HTR-8/SVneo (cell line): ENCODE data around the gene IFT52.

Source experiments
- DNase-seq: peaks from one replicate; pipeline ENCODE4 v3.0.0; 2011; ENCODE audit warnings: low spot score, mixed read lengths; ENCODE audit not compliant: insufficient read length
- FAIRE-seq: peaks from 2 replicates; lab custom pipeline; 2011; peaks lifted over from hg19 to GRCh38; lab: Jason Lieb, UNC

IFT52 gene

DNA sequence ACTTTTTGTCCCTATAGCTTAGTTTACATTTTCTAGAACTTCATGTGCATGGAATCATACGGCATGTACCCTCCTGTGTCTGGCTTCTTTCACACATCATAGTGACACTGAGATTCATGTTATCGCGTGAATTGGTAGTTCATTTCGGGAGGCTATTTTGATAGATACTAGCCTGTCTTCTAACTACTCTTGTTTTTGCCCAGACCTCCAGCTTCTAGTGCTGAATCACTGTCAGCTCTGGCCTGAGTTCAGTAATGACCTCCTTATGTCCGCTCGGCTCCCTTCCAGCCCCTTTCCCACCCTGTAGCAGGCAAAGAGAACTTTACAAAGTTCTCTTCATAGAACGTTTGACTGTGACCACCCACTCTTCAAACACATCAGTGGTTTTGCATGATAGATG lies 90.2 kb downstream of the IFT52 start:
- DNase-seq = no peak
- no peak for FAIRE-seq

DNA sequence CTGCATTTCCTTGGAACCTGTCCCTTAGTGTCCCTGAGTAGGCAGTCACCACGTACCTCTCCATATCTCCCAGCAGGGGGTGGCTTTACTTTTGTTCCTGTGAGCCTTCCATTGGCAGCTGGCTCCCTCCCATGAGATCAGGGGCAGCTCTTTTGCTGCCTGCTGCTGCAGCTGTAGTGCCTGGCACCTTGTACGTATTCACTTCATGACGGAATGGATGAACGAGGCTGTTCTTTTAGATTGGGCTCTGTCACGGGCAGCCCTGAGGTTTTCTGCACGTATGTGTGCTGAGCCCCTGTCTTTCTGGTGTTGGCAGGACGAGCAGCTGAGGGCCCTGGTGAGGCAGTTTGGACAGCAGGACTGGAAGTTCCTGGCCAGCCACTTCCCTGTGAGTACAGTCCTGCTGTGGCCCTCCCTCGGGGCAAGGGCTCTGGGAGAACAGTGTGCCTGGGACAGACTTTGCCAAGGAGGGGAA lies 90.8 kb downstream of the IFT52 start:
- FAIRE-seq = peak; percentile 80

GRCh38 chr20:43681991-43682410 lies 91.3 kb downstream of the IFT52 start:
- no peak for DNase-seq
- FAIRE-seq = no peak

More for the DNA sequence above, 90.8 kb downstream of the IFT52 start:
- no peak for DNase-seq

- no peak for FAIRE-seq
- no peak for DNase-seq
Observed at GRCh38 chr20:43682446-43682845, 91.7 kb downstream of the IFT52 start.

DNA sequence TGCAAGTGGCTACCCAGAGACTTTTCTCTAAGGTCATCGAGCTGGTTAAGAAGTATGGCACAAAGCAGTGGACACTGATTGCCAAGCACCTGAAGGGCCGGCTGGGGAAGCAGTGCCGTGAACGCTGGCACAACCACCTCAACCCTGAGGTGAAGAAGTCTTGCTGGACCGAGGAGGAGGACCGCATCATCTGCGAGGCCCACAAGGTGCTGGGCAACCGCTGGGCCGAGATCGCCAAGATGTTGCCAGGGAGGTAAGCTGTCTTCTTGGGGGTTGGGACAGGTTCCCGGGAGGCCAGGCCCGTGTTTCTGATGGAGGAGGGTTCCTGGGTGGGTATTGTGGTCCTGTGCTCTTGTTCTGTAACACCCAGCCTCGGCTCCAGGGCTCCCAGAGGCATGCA lies 96.1 kb downstream of the IFT52 start:
- no peak for FAIRE-seq
- DNase-seq = no peak

DNA sequence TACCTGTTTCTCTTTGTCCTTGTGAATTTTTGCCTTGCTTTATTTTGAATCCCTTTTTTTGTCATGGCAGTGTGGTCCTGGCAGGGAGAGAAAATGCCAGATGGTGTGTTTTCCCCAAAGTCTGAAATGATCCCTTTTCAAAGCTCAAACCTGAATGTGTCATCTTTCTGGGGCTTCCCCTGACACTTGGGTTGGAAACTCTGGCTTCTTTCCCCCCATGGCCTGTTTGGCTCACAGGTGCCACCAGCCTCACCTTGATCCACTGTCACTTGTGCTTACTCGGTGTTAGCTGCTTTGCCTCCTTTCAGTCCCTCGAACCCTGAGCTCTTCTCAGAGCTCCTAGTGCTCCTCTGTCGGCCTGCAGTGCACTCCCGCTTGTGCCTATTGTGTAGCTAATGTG lies 98.4 kb downstream of the IFT52 start:
- no peak for FAIRE-seq

DNA sequence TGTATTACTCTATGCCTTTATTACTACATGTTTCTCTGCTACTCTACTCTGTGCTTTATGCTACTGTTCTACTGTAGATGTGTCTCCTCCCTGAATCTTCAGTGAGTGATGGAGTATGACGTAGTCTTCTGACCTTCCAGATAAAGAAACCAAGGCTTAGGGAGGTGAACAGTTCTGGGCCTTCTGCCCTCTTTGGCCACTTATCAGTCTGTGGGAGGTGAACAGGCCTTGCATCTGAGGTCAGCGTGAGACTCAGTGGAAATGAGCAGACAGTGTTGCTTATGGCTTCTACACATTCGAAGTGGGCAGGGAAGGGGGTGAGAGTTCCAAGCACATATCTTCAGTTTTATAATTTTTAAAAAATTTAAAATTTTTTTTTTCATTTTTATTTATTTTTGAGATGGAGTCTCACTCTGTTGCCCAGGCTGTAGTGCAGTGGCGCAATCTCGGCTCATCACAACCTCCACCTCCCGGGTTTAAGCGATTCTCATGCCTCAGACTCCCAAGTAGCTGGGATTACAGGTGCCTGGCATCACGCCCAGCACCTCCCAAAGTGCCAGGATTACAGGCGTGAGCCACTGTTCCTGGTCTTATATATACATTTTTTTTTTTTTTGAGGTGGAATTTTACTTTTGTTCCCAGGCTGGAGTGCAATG lies 100.3 kb downstream of the IFT52 start:
- no peak for DNase-seq
- FAIRE-seq = peak; percentile 62

More for the DNA sequence above, 98.4 kb downstream of the IFT52 start:
- no peak for DNase-seq

GRCh38 chr20:43691928-43692524 lies 101.3 kb downstream of the IFT52 start:
- FAIRE-seq = peak; percentile 26

DNA sequence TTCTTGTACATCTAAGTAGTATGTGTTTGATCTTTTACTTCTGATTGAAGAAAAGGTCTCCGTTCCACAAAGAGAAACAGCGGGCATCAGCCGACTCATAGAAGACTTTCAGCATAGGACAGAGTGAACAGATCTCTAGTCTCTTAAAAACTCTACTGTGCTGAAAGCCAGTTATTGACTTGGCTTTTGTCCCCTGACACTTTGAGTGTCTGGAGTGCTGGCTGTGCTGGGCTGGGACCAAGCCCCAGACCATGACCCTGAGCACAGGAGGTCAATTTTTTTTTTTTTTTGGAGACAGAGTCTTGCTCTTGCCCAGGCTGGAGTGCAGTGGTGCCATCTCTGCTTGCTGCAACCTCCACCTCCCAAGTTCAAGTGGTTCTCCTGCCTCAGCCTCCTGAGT lies 104.0 kb downstream of the IFT52 start:
- DNase-seq (no peak), FAIRE-seq (peak; percentile 65)

More at GRCh38 chr20:43691928-43692524, 101.3 kb downstream of the IFT52 start:
- DNase-seq = peak; percentile 89

DNA sequence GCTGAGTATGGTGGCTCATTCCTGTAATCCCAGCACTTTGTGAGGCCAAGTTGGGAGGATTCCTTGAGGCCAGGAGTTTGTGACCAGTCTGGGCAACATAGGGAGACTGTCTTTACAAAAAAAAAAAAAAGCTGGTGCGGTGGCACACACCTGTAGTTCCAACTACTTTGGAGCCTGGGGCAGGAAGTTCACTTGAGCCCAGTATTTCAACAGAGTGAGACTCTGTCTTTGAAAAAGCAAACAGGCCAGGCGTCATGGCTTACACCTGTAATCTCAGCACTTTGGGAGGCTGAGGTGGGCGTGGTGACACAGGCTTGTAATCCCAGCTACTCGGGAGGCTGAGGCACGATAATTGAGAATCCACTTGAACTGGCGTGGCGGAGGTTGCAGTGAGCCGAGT lies 104.8 kb downstream of the IFT52 start:
- FAIRE-seq (no peak), DNase-seq (no peak)
